Hepatocyte (in vitro differentiated cells): ENCODE results near the gene CHEK1. TPM values are rescaled to one million over a fixed set of nuclear protein-coding genes. Genes with fewer than 3 reads are reported as not detected.
"Not testable (repeated sequence)": the region's sequence is repeated elsewhere in the genome, so short reads cannot be mapped to it uniquely, and the experiment has no call there.

Experiments
- DNase-seq: peaks from one replicate; pipeline ENCODE4 v3.0.0-alpha.2; 2016; ENCODE audit warnings: low spot score
- H2AFZ ChIP-seq: fragments of 200-600 bp; sonication (generic); 2 replicates; pipeline ENCODE4 v1.6.0; 2016; ENCODE audit warnings: antibody characterized with exemption, mild to moderate bottlenecking
- H3K27ac ChIP-seq: fragments of 200-600 bp; sonication (generic); 2 replicates; pipeline ENCODE4 v1.5.1; 2016; ENCODE audit warnings: mild to moderate bottlenecking
- H3K27me3 ChIP-seq: fragments of 200-600 bp; sonication (generic); 2 replicates; pipeline ENCODE4 v1.6.1; 2016
- H3K36me3 ChIP-seq: fragments of 200-600 bp; sonication (generic); replicated peaks from 2 replicates; pipeline ENCODE4 v1.5.1; 2016; ENCODE audit warnings: low read depth; ENCODE audit not compliant: insufficient read depth
- H3K4me1 ChIP-seq: fragments of 200-600 bp; sonication (generic); 2 replicates; pipeline ENCODE4 v1.5.1; 2016; ENCODE audit warnings: mild to moderate bottlenecking, moderate library complexity; ENCODE audit not compliant: insufficient read depth
- H3K4me2 ChIP-seq: fragments of 200-600 bp; sonication (generic); 2 replicates; pipeline ENCODE4 v1.6.0; 2016
- H3K4me3 ChIP-seq: fragments of 200-600 bp; sonication (generic); 2 replicates; pipeline ENCODE4 v1.5.1; 2016; ENCODE audit warnings: mild to moderate bottlenecking
- H3K79me2 ChIP-seq: fragments of 200-600 bp; sonication (generic); 2 replicates; pipeline ENCODE4 v1.6.0; 2017; ENCODE audit warnings: mild to moderate bottlenecking
- H3K9me2 ChIP-seq: fragments of 200-600 bp; sonication (generic); replicated peaks from 2 replicates; pipeline ENCODE4 v1.6.0; 2017; ENCODE audit warnings: mild to moderate bottlenecking; ENCODE audit not compliant: insufficient read depth
- H3K9me3 ChIP-seq: fragments of 200-600 bp; sonication (generic); 2 replicates; pipeline ENCODE4 v1.5.1; 2016; ENCODE audit warnings: low read depth, mild to moderate bottlenecking
- H4K20me1 ChIP-seq: fragments of 200-600 bp; sonication (generic); 2 replicates; pipeline ENCODE4 v1.6.0; 2016; ENCODE audit warnings: mild to moderate bottlenecking; ENCODE audit not compliant: insufficient read depth, poor library complexity, severe bottlenecking
- CTCF ChIP-seq: fragments of 200-600 bp; sonication (generic); IDR thresholded peaks from 2 replicates; pipeline ENCODE4 v1.5.1; 2016; ENCODE audit warnings: antibody characterized with exemption, mild to moderate bottlenecking; ENCODE audit not compliant: poor library complexity
- EZH2 ChIP-seq: fragments of 200-600 bp; sonication (generic); IDR thresholded peaks from 2 replicates; pipeline ENCODE4 v1.6.1; 2016; ENCODE audit warnings: antibody characterized with exemption, mild to moderate bottlenecking, borderline replicate concordance
- EZH2phosphoT487 ChIP-seq: fragments of 200-600 bp; sonication (generic); IDR thresholded peaks from one replicate; pipeline ENCODE4 v1.6.1; 2018; ENCODE audit warnings: antibody characterized with exemption, mild to moderate bottlenecking, low read depth, moderate library complexity; ENCODE audit not compliant: unreplicated experiment, severe bottlenecking
- WGBS: methylation state at CpG from one replicate; pipeline ENCODE4 v1.1.6; 2016; ENCODE audit warnings: low lambda C conversion rate; ENCODE audit errors: missing lambda C conversion rate; 5-methylcytosine and 5-hydroxymethylcytosine counted together
- polyA plus RNA-seq: library from polyadenylated mRNA; unstranded; fragments of >200 nt; fragmentation: Nextera tagmentation; extraction: Ambion mirVana; gene quantifications from 2 replicates; pipeline ENCODE4 v1.2.1, GENCODE V29; 2016
- total RNA-seq: library from RNA; depleted of rRNA; stranded (reverse); fragments of >200 nt; gene quantifications from 2 replicates; pipeline ENCODE4 v1.2.3, GENCODE V29; 2014

CHEK1 gene
- total RNA-seq (10.0 and 16.3 TPM in 2 replicates), polyA plus RNA-seq (8.6 and 8.8 TPM in 2 replicates)

- H3K4me3 ChIP-seq = peak within 1 kb of the TSS; percentile 86
- H3K36me3 ChIP-seq = no peaks in the 10 kb centered on the region
- 78% methylated on average over 9 of the region's 9 CpGs for WGBS
- H3K27me3 ChIP-seq = no peaks in the 10 kb centered on the region
- TF ChIP-seq EZH2phosphoT487 = no peak
- TF ChIP-seq EZH2 = no peak
- no peak for TF ChIP-seq CTCF
- H4K20me1 ChIP-seq = no peaks in the 10 kb centered on the region
- H3K4me1 ChIP-seq = peaks cover 7% of the 10 kb centered on the region
- no peaks in the 10 kb centered on the region for H3K9me3 ChIP-seq
- peaks cover 17% of the 10 kb centered on the region for H3K79me2 ChIP-seq
- DNase-seq = no peak
- peak within 1 kb of the TSS; percentile 80 for H2AFZ ChIP-seq
- peak within 1 kb of the TSS; percentile 100 for H3K27ac ChIP-seq
- H3K4me2 ChIP-seq = peak within 1 kb of the TSS; percentile 90
- H3K9me2 ChIP-seq = no peaks in the 10 kb centered on the region
These were observed at the start of gene CHEK1 for GRCh38 chr11:125624756-125625213. TSS of gene CHEK1 (plus strand) at chr11:125625163. CDS start at chr11:125626769, 1,606 bp downstream.

GRCh38 chr11:125577181-125577580 lies 47.8 kb upstream of the CHEK1 start:
- H3K27me3 ChIP-seq, H3K27ac ChIP-seq, H3K79me2 ChIP-seq, H3K4me3 ChIP-seq, H3K4me1 ChIP-seq, H2AFZ ChIP-seq, H3K9me3 ChIP-seq, H3K9me2 ChIP-seq, H3K36me3 ChIP-seq, H4K20me1 ChIP-seq, H3K4me2 ChIP-seq, DNase-seq: not testable (repeated sequence)
- WGBS = 97% methylated on average over 14 of the region's 14 CpGs

GRCh38 chr11:125578783-125579182 lies 46.2 kb upstream of the CHEK1 start:
- Histone ChIP-seq H4K20me1 (no peaks in the 10 kb centered on the region), H3K9me2 (no peaks in the 10 kb centered on the region), H3K79me2 (no peaks in the 10 kb centered on the region), H3K4me1 (no peaks in the 10 kb centered on the region), H3K27ac (no peak overlapping the region), H3K4me3 (no peak overlapping the region), H3K9me3 (no peaks in the 10 kb centered on the region), H3K27me3 (no peaks in the 10 kb centered on the region), H3K36me3 (peaks cover 3% of the 10 kb centered on the region), H2AFZ (no peak overlapping the region), H3K4me2 (no peak overlapping the region)
- TF ChIP-seq EZH2phosphoT487 = no peak
- TF ChIP-seq CTCF = no peak
- no peak for TF ChIP-seq EZH2
- no peak for DNase-seq
- WGBS = 95% methylated on average over 2 of the region's 2 CpGs

- H3K27ac ChIP-seq = no peak overlapping the region
- no peak overlapping the region for H2AFZ ChIP-seq
- peaks cover 3% of the 10 kb centered on the region for H3K36me3 ChIP-seq
- TF ChIP-seq EZH2phosphoT487 (no peak), CTCF (no peak), EZH2 (no peak)
- no peak overlapping the region for H3K4me3 ChIP-seq
- no peaks in the 10 kb centered on the region for H3K4me1 ChIP-seq
- H3K4me2 ChIP-seq = no peak overlapping the region
- no peaks in the 10 kb centered on the region for H4K20me1 ChIP-seq
- no peaks in the 10 kb centered on the region for H3K27me3 ChIP-seq
- no peaks in the 10 kb centered on the region for H3K9me3 ChIP-seq
- no peaks in the 10 kb centered on the region for H3K79me2 ChIP-seq
- no peak for DNase-seq
- no peaks in the 10 kb centered on the region for H3K9me2 ChIP-seq
- WGBS = 96% methylated on average over 5 of the region's 5 CpGs
These were observed 45.2 kb upstream of the CHEK1 start for GRCh38 chr11:125579811-125580210.
